ENCODE results near the gene BSN.
A peak's percentile ranks its signal among the peaks of the same experiment; 100 is the strongest.

BSN gene

GRCh38 chr3:49670940-49671290, 116.6 kb downstream of the BSN start:
- no peak for TF ChIP-seq CTCF (conservative IDR thresholded peaks at IDR 0.05; ENCODE audit: control insufficient read depth, insufficient read depth, low read depth, low read length)
- H3K4me3 ChIP-seq (ENCODE audit: control insufficient read depth, low read depth, low read length): no peak overlapping the region
- DNase-seq (ENCODE audit: low read depth): no peak

- TF ChIP-seq CTCF (conservative IDR thresholded peaks at IDR 0.05; ENCODE audit: control insufficient read depth, insufficient read depth, low read depth, low read length): peak; percentile 92
- DNase-seq (ENCODE audit: low read depth): peak; percentile 61
- H3K4me3 ChIP-seq (ENCODE audit: control insufficient read depth, low read depth, low read length): no peak overlapping the region
Measured at GRCh38 chr3:49671291-49672288, 117.3 kb downstream of the BSN start.

GRCh38 chr3:49673121-49673714, 118.9 kb downstream of the BSN start:
- DNase-seq (ENCODE audit: low read depth): no peak
- TF ChIP-seq CTCF (conservative IDR thresholded peaks at IDR 0.05; ENCODE audit: control insufficient read depth, insufficient read depth, low read depth, low read length): no peak
- H3K4me3 ChIP-seq (ENCODE audit: control insufficient read depth, low read depth, low read length): peak overlapping the region; percentile 66

GRCh38 chr3:49673715-49674496, 119.6 kb downstream of the BSN start, which contains the start of gene APEH:
TSS of gene APEH (plus strand) at chr3:49674351. CDS start at chr3:49674402, 51 bp downstream.
- DNase-seq (ENCODE audit: low read depth): peak; percentile 95
- H3K4me3 ChIP-seq (ENCODE audit: control insufficient read depth, low read depth, low read length): peak within 1 kb of the TSS; percentile 66
- TF ChIP-seq CTCF (conservative IDR thresholded peaks at IDR 0.05; ENCODE audit: control insufficient read depth, insufficient read depth, low read depth, low read length): no peak

GRCh38 chr3:49674497-49674983, 120.3 kb downstream of the BSN start:
- no peak for TF ChIP-seq CTCF (conservative IDR thresholded peaks at IDR 0.05; ENCODE audit: control insufficient read depth, insufficient read depth, low read depth, low read length)
- DNase-seq (ENCODE audit: low read depth): no peak
- H3K4me3 ChIP-seq (ENCODE audit: control insufficient read depth, low read depth, low read length): peak overlapping the region; percentile 66

GRCh38 chr3:49675912-49676311, 121.6 kb downstream of the BSN start:
- H3K4me3 ChIP-seq (ENCODE audit: control insufficient read depth, low read depth, low read length): no peak overlapping the region
- TF ChIP-seq CTCF (conservative IDR thresholded peaks at IDR 0.05; ENCODE audit: control insufficient read depth, insufficient read depth, low read depth, low read length): no peak
- no peak for DNase-seq (ENCODE audit: low read depth)

Measured in fibroblast of mammary gland (primary cell).